ENCODE results near the gene MBTPS1. TPM values are rescaled to one million over a fixed set of nuclear protein-coding genes. Genes with fewer than 3 reads are reported as not detected.

MBTPS1 gene
- total and polyA plus RNA-seq, 8 donors: 21.4 to 112 (median 56.1) TPM

DNA sequence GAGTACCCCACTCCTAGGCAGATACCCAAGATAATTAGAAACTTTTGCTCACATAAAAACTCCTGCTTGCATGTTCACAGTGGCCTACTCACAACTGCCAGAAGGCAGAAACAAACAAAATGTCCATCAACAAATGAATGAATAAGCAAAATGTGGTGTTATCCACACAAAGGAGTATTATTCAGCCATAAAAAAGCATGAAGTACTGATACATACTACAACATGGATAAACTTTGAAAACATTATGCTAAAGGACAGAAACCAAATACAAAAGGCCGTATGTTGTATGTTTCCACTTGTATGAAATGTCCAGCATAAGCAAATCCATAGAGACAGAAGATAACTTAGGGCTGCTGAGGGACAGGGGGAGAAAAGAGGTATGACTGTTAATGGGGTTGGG, 26.3 kb upstream of the MBTPS1 start:
- TF ChIP-seq, protein P1, sequence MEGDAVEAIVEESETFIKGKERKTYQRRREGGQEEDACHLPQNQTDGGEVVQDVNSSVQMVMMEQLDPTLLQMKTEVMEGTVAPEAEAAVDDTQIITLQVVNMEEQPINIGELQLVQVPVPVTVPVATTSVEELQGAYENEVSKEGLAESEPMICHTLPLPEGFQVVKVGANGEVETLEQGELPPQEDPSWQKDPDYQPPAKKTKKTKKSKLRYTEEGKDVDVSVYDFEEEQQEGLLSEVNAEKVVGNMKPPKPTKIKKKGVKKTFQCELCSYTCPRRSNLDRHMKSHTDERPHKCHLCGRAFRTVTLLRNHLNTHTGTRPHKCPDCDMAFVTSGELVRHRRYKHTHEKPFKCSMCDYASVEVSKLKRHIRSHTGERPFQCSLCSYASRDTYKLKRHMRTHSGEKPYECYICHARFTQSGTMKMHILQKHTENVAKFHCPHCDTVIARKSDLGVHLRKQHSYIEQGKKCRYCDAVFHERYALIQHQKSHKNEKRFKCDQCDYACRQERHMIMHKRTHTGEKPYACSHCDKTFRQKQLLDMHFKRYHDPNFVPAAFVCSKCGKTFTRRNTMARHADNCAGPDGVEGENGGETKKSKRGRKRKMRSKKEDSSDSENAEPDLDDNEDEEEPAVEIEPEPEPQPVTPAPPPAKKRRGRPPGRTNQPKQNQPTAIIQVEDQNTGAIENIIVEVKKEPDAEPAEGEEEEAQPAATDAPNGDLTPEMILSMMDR (IDR thresholded peaks at IDR 0.05): no peak
- no peak for TF ChIP-seq POLR2A (IDR thresholded peaks at IDR 0.05)
- no peak for TF ChIP-seq EP300 (IDR thresholded peaks at IDR 0.05)
- no peak for TF ChIP-seq POLR2AphosphoS5 (IDR thresholded peaks at IDR 0.05)
- Histone ChIP-seq H3K36me3 (no peaks in the 10 kb centered on the region), H3K4me3 (no peak overlapping the region), H3K27me3 (no peaks in the 10 kb centered on the region), H3K27ac (no peak overlapping the region), H3K4me1 (peaks cover 15 to 34% (median 24%) of the 10 kb centered on the region in 4 donors), H3K9me3 (no peaks in the 10 kb centered on the region)
- 91 to 100% (median 96%) methylated on average over 1 of the region's 1 CpG for WGBS, 5 donors
- intact Hi-C loops (cut with DNase I; ENCODE audit: low total_unique reads): no loop called here
- no peak for DNase-seq

DNA sequence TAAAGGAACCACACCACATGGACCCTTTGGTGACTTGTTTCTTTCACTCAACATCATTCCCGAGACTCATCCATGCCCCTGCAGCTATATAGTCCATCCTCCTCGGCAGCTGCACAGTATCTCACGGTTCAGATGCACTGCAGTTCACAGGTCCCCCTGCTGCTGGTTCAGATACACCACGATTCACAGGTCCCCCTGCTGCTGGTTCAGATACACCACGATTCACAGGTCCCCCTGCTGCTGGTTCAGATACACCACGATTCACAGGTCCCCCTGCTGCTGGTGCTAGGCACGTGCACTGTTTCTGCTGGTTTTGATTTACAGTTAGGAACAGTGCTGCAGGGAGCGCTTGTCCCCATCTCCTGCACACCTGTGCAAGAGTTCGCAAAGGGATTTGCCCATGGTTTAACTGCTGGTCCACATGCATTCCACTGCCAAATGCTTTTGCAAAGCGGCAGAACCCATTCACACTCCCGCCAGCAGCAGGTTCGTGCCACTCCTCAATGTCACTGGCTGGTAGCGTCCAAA, 24.5 kb upstream of the MBTPS1 start:
- Histone ChIP-seq H3K9me3 (no peaks in the 10 kb centered on the region), H3K27ac (no peak overlapping the region), H3K36me3 (no peaks in the 10 kb centered on the region), H3K4me1 (peaks cover 15 to 34% (median 24%) of the 10 kb centered on the region in 4 donors), H3K4me3 (no peak overlapping the region), H3K27me3 (no peaks in the 10 kb centered on the region)
- DNase-seq: peak in 1 of 2 donors; percentile 24
- intact Hi-C loops (cut with DNase I; ENCODE audit: low total_unique reads): no loop called here
- 63 to 72% (median 67%) methylated on average over 13 of the region's 13 CpGs for WGBS, 5 donors
- TF ChIP-seq EP300 (IDR thresholded peaks at IDR 0.05) (no peak), POLR2A (IDR thresholded peaks at IDR 0.05) (no peak), POLR2AphosphoS5 (IDR thresholded peaks at IDR 0.05) (no peak)
- TF ChIP-seq, protein P1 (IDR thresholded peaks at IDR 0.05): no peak

DNA sequence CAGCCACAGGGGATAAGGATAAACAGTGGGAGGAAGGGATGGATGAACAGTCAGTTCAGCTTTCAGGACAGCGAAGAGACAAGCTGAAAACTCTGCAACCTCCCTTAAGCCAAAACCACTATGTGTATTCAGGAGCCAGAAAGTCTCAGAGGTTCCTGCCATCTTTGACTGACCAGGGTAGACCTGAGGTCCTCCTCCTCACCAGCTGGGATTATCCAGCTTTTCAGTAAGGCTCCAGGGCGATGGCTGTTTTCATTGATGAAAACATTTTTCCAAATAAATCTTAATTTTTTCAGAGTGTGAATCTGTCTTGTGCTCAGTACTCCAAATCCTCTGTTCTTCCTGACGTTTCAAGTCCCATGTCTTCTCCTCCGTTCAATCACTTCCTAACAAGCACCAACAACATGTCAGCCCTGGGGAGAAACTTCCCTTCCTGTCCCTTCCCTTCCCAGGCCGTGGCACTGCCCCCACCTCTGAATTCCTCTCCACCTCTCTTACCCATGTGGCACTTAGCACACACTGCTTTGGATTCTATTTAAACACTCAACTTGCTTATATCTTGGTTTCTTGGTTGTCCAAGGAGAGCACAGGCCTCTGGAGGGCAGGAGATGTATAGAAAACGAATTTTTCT, 23.0 kb upstream of the MBTPS1 start:
- Histone ChIP-seq H3K36me3 (no peaks in the 10 kb centered on the region), H3K4me1 (peaks cover 10 to 27% (median 16%) of the 10 kb centered on the region in 4 donors), H3K27me3 (no peaks in the 10 kb centered on the region), H3K27ac (peak overlapping the region in 1 of 5 donors; percentile 68), H3K4me3 (no peak overlapping the region), H3K9me3 (no peaks in the 10 kb centered on the region)
- TF ChIP-seq POLR2A (IDR thresholded peaks at IDR 0.05): no peak
- TF ChIP-seq EP300 (IDR thresholded peaks at IDR 0.05): no peak
- TF ChIP-seq POLR2AphosphoS5 (IDR thresholded peaks at IDR 0.05): no peak
- TF ChIP-seq, protein P1 (IDR thresholded peaks at IDR 0.05): no peak
- intact Hi-C loops (cut with DNase I; ENCODE audit: low total_unique reads): no loop called here
- DNase-seq: no peak
- 69 to 82% (median 77%) methylated on average over 6 of the region's 6 CpGs for whole genome bisulfite sequencing, 5 donors

DNA sequence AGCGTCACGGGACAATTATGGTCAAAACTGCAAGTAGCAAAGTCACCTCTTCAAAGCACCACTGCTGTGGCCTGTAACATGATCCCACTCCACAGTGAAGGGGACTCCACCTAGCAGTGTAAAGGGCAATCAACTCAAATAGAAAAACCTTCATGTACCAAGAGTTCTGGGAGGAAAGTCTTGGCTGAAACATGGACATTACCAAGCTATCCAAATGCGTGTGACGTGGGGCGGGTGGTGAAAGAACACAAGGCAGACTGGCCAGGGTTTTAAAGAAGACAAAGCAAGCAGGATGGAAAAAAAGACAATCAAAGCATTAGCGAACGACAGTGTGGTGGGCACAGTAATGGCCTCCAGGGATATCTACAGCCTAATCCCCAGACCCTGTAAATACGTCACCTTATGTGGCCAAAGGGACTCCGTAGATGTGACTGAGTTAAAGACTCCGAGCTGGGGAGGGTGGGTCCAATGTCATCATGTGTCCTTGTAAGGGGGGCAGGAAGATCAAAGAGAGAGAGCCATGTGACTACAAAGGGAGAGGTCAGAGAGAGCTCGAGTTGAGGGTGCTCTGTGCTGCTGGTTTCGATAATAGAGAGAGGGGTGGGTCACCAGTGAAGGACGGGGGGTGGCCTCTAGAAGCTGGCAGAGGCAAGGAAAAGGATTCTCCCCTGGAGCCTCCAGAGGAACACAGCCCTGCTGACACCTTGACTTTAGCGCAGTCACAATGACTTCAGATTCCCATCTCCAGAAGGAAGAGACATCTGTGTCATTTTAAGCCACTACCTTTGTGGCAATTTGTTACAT, 22.3 kb upstream of the MBTPS1 start:
- H3K36me3 ChIP-seq: no peaks in the 10 kb centered on the region
- H3K27ac ChIP-seq: peak overlapping the region in 4 of 5 donors; percentile 8 to 68 (median 40)
- intact Hi-C loops (cut with DNase I; ENCODE audit: low total_unique reads): no loop called here
- peak; percentile 37 to 84 for DNase-seq
- no peak for TF ChIP-seq EP300 (IDR thresholded peaks at IDR 0.05)
- TF ChIP-seq, protein P1 (IDR thresholded peaks at IDR 0.05): no peak
- TF ChIP-seq POLR2A (IDR thresholded peaks at IDR 0.05): no peak
- no peak for TF ChIP-seq POLR2AphosphoS5 (IDR thresholded peaks at IDR 0.05)
- H3K4me1 ChIP-seq: peaks cover 8 to 23% (median 12%) of the 10 kb centered on the region in 4 donors
- H3K4me3 ChIP-seq: no peak overlapping the region
- no peaks in the 10 kb centered on the region for H3K9me3 ChIP-seq
- no peaks in the 10 kb centered on the region for H3K27me3 ChIP-seq
- WGBS, 5 donors: 39 to 67% (median 53%) methylated on average over 13 to 14 of the region's 14 CpGs

Measured in stomach (tissue), 9 donors.